ENCODE data around the gene ZBTB9.
"Not testable (repeated sequence)": the region's sequence is repeated elsewhere in the genome, so short reads cannot be mapped to it uniquely, and the experiment has no call there.

Gene ZBTB9

DNA sequence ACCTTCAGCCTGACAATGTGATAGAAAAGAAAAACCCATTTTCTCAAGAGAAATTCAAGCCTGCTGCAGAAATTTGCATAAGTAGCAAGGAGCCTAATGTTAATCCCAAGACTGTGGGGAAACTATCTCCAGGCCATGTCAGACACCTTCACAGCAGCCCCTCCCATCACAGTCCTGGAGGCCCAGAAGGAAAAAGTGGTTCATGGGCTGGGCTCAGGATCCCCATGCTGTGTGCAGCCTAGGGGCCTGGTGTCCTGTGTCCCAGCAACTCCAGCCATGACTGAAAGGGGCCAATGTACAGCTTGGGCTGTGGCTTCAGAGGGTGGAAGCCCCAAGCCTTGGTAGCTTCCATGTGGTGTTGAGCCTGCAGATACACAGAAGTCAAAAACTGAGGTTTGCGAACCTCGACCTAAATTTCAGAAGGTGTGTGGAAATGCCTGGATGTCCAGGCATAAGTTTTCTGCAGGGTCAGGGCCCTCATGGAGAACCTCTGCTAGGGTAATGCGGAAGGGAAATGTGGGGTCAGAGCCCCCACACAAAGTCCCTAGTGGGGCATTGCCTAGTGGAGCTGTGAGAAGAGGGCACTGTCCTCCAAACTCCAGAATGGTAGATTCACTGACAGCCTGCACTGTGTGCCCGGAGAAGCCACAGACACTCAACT lies 11.8 kb downstream of the ZBTB9 start:
- DNase-seq = no peak

DNA sequence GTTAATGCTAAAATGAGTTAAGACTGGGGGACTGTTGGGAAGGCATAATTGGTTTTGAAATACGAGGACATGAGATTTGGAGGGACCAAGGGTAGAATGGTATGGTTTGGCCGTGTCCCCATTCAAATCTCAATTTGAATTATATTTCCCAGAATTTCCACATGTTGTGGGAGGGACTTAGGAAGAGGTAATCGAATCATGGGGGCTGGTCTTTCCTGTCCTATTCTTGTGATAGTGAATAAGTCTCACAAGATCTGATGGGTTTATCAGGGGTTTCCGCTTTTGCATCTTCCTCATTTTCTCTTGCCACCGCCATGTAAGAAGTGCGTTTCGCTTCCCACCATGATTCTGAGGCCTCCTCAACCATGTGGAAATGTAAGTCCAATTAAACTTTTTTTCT lies 12.7 kb downstream of the ZBTB9 start:
- DNase-seq = no peak

DNA sequence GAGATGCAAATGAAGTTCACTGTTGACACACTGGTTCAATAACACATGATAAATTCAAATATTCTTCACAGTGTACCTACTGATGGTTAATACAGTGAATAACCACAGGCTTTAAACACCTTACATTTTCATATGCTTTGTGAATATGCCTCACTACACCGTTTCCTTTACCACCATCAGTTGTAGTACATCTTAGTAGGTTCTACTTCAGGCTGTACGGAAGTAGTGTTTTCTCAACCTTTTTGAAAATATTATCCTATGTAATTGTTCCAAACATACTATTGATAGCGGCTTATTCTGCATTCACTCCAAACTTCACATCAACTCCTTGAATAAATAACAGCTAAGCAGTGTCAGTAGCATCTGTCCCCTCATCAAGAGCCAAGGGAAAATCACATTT lies 15.3 kb downstream of the ZBTB9 start:
- DNase-seq = no peak

DNA sequence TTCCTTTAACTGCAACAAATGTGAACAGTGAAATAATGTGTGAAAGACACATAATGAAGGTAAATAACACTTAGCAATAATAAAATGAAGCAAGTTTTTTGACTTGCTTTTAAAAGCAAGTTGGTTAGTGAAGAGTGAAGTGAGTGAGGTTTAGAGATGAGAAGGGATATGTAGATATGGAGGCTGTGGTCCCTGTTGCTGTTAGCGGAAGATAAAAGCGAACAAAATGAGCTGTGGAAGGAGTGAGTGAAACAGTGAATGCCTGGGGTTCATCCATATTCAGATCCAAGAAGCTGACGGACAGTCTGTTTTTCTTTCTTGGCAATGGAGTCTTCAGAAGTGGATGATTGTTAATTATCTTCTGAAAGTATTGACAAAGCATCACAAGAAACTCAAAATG lies 23.5 kb downstream of the ZBTB9 start:
- no peak for DNase-seq

DNA sequence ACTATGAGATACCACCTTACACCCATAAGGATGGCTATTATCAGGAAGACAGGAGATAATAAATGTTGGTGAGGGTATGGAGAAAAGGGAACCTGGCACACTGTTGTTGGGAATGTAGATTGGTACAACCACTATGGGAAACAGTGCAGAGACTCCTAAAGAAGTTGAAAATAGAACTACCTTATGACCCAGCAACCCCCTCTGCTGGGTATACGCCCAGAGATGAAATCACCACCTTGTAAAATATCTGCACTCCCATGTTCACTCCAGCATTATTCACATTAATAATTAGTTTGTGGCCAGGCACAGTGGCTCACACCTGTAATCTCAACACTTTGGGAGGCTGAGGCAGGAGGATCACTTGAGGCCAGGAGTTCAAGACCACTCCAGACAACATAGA lies 26.8 kb downstream of the ZBTB9 start:
- DNase-seq = no peak

DNA sequence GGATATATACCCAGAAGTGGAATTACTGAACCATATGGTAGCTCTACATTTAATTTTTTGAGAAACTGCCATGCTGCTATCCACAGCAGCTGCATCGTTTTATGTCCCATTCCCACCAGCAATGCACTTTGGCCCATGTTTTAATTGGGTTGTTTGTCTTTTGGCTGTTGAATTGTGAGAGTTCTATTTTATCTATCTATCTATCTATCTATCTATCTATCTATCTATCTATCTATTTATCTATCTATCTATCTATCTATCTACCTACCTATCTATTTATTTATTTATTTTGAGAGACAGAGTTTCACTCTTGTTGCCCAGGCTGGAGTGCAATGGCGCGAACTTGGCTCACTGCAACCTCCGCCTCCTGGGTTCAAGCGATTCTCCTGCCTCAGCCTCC lies 28.2 kb downstream of the ZBTB9 start:
- not testable (repeated sequence) for DNase-seq

DNA sequence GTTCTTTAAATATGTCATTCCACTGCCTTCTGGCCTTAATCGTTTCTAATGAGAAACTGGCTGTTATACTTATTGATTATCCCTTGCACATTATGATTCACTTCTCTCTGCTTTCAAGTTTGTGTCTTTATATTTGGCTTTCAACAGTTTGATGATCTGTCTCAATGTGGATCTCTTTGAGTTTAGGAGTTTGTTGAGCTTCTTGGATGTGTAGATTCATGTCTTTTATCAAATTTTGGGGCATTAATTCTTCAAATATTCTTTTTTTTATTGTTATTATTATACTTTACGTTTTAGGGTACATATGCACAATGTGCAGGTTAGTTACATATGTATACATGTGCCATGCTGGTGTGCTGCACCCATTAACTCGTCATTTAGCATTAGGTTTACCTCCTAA lies 29.3 kb downstream of the ZBTB9 start:
- no peak for DNase-seq

DNA sequence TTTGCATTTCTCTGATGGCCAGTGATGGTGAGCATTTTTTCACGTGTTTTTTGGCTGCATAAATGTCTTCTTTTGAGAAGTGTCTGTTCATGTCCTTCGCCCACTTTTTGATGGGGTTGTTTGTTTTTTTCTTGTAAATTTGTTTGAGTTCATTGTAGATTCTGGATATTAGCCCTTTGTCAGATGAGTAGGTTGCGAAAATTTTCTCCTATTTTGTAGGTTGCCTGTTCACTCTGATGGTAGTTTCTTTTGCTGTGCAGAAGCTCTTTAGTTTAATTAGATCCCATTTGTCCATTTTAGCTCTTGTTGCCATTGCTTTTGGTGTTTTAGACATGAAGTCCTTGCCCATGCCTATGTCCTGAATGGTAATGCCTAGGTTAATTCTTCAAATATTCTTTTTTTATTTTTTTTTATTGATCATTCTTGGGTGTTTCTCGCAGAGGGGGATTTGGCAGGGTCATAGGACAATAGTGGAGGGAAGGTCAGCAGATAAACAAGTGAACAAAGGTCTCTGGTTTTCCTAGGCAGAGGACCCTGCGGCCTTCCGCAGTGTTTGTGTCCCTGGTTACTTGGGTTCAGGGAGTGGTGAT lies 30.4 kb downstream of the ZBTB9 start:
- not testable (repeated sequence) for DNase-seq

DNA sequence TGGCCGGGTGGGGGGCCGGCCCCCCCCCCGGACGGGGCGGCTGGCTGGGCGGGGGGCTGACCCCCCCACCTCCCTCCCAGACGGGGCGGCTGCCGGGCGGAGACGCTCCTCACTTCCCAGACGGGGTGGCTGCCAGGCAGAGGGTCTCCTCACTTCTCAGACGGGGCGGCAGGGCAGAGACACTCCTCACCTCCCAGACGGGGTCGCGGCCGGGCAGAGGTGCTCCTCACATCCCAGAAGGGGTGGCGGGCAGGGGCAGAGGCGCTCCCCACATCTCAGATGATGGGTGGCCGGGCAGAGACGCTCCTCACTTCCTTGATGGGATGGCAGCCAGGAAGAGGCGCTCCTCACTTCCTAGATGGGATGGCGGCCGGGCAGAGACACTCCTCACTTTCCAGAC lies 31.3 kb downstream of the ZBTB9 start:
- DNase-seq = not testable (repeated sequence)

DNA sequence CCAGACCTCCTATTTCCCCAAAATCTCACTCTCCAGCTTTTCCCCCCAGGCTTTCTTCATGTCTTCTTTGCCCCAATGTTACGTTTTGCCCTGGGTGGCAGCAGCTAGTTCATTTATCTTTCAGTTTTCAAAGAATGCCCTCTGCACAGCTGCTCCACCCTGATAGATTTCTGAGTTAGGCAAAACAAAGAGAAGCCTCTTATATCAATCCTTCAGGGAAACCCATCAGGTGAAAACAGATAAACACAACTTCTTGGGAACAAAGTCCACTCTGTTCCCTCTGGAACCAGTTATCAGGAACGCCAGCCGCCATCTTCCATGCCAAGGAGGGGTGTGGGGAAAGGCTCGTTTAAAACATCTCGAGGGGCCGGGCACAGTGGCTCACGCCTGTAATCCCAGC lies 34.0 kb downstream of the ZBTB9 start:
- DNase-seq = no peak

DNA sequence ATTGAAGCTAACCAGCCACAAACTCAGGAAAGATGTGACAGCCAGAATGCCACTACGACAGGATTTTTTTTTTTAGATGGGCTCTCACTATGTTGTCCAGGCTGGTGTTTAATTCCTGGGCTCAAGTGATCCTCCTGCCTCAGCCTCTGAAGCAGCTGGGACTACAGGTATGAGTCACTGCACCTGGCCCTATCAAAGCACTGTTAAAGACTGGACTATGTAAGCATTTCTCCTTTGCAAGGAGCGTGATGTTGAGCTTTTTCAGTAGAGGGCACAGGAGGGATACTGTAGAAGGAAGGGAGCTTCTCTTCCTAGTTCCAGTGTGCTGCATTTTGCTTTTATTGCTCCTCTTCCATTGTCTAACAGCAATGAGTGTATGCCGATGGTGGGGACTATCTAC lies 35.8 kb downstream of the ZBTB9 start:
- DNase-seq = no peak

DNA sequence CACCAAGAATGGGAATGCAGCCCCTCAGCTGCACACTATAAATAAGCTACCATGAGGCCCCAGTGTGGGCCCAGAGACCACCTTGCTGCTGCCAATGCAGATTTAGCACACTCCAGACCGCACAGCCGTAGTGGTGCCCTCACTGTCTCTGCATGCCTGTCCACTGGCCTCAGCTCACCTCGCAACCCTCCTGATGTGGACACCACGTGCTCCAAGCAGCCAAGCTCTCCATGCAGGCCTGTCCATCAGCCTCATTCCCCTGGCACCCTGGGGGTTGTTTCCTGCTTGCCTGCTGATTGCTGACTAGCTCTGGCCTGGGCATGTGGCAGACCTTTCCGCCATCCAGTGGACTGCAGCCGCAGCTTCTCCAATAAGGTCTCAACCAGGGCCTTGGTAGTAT lies 36.2 kb downstream of the ZBTB9 start:
- DNase-seq = no peak

DNA sequence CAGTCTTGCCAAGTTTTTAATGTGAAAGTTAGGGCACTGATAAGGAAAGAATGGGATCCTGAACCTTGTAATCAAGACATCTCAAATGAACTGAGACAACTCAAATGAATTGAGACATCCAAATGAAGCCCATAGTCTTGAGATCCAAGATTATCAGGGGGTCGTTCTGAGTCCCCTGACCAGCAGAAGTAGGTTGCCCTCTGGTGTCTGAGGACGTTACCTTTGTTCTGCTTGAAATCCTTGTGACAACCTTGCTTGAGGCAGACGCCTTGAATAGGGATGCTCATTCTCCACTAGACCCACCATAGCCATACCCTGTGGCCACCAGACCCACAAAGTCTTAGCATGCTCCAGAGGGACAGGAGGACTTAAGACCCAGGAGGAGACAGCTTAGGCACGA lies 37.7 kb downstream of the ZBTB9 start:
- DNase-seq = no peak

DNA sequence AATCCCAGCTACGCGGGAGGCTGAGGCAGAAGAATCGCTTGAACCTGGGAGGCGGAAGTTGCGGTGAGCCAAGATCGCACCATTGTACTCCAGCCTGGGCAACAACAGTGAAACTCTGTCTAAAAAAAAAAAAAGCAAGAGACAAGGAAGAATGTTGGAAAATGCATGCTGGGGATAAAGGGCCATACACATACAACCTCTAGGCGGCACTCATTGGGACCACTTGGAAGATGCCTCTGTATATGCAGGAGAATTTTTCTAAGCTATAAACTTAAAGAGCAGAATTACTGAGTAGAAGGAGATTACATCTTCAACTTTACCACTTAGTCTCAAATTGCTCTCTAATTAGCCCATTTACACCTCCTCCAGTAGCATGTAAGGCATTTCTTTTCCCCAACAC lies 42.8 kb downstream of the ZBTB9 start:
- no peak for DNase-seq

DNA sequence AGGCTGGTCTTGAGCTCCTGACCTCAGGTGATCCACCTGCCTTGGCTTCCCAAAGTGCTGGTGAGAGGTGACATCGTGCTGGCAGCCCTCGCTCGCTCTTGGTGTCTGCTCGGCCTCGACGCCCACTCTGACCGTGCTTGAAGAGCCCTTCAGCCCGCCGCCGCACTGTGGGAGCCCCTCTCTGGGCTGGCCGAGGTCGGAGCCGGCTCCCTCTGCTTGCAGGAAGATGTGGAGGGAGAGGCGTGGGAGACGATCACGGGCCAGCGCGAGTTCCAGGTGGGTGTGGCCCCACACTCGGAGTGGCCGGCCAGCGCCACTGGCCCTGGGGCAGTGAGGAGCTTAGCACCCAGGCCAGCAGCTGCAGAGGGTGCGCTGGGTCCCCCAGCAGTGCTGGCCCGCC lies 48.1 kb downstream of the ZBTB9 start:
- no peak for DNase-seq

DNA sequence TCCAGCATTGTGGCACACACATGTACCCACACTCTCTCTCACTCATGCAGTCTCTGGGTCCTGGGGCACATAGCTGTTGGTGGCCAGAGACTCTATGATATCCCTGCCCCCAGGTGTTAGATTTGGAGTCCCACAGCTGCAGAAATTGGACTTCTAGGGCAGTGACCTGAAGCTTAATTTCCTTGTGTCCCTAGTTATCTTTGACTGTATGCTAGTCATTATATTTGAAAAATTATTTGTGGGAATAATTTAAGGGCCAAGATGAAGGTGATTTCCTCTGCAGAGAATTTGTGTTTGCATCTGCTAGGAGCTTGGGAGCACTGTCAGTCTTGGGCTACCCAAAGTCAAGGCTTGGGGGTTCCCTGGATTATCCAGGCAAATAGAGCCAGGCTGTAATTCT lies 50.1 kb downstream of the ZBTB9 start:
- DNase-seq = no peak

DNA sequence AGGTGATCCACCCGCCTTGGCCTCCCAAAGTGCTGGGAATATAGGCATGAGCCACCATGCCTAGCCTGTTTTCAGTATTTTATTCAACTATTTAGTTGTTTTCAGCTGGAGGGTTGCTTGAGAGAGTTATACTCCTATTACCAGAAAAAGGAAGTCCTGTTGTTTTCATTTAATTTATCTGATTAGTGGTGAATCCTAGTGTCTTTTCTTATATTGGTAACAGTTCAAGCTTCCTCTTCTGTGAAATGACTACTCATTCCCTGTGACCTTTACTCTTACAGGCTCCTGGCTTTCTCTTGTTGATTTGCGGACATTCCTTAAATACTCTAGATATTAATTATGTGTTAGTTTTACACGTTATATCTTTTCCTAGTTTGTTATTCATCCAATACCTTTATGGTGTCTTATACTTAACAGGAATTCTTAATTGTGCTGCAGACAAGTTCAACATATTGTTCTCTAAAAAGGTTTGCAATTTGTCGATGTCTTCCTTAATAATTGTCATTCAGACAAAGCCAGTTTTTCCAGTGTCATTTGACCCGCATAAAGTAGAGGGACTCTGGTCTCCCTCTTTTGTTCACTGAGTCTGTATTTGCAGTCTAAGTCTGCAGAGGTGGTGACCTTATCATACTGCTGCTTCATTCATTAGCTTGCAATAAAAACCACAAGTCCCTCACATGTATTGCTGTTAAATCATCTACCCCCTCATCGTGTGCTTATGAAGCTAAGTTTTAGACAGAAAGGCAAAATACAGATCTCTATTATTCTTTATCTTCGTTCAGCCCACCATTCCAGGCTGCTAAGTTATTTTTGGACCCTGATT lies 51.4 kb downstream of the ZBTB9 start:
- DNase-seq = no peak
